Measurements from ENCODE around the gene GRPEL1.

GRPEL1 gene

DNA sequence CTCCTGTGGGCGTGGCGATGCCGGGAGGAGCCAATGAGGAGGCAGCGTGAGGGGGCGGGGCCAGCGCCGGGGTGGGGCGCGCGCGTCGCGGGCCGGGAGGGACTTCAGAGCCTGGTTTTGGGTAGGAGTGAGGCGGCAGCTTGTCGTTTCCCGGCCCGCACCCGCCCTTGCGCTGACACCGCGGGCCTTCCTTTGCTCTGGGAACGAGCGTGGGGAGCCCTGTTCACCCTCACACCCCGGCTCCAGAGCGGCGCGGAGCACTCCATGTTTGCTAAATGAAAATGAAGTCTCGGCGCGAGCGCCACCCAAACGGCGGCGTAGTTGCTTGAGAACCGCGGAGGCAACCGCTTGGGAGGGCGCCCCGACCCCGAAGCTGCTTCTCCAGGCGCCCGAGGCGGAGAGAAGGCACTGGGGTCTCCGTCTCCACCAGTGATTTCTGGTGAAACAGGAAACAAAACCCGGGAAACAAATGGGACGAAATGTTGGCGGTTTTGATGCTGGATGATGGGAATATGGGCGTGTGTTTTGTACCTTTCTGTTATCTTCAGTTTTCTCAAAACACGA is 497 bp upstream of the GRPEL1 start:
- H3K27ac ChIP-seq = peak overlapping the region; percentile 88
- TF ChIP-seq, protein P1, sequence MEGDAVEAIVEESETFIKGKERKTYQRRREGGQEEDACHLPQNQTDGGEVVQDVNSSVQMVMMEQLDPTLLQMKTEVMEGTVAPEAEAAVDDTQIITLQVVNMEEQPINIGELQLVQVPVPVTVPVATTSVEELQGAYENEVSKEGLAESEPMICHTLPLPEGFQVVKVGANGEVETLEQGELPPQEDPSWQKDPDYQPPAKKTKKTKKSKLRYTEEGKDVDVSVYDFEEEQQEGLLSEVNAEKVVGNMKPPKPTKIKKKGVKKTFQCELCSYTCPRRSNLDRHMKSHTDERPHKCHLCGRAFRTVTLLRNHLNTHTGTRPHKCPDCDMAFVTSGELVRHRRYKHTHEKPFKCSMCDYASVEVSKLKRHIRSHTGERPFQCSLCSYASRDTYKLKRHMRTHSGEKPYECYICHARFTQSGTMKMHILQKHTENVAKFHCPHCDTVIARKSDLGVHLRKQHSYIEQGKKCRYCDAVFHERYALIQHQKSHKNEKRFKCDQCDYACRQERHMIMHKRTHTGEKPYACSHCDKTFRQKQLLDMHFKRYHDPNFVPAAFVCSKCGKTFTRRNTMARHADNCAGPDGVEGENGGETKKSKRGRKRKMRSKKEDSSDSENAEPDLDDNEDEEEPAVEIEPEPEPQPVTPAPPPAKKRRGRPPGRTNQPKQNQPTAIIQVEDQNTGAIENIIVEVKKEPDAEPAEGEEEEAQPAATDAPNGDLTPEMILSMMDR (conservative IDR thresholded peaks at IDR 0.05) = no peak

DNA sequence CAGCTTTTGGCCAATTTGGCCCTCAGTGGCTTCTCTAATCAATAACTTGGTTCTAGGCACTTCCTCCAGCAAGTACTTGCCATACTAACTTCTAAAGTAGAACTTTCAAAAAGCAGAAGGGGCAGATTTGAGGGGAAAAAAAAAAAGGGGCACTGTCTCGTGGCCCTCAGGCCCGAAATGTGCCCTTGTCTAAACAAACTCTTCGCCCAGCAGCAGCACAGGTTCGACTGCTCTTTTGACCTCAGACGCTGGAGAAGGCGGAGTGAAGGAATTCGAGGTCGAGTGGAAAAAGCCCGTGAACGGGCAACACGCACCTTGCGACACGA is 775 bp downstream of the GRPEL1 start:
- peak overlapping the region; percentile 88 for H3K27ac ChIP-seq
- TF ChIP-seq, protein P1 (conservative IDR thresholded peaks at IDR 0.05) = no peak

DNA sequence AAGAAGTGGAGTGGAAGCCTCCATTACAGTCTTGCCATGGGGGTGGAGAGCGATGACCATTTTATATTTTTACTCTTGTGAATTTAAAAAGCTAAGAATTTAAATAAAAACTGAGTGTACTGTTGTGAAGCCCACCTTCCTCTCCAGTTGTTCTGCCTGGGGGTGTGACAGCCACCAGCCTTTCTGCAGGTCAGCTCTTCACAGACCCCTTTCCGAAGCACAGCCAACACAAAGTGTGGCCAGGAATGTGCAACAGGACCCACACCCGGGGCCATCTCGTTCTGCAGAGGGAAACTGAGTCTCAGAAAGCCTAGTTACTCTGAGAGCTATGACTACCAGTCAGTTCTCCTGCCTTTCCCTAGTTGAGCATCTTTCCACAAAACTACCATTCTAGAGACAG is 1.4 kb downstream of the GRPEL1 start:
- peak overlapping the region; percentile 88; the same call in 1 of the 2 replicates for H3K27ac ChIP-seq
- TF ChIP-seq, protein P1 (conservative IDR thresholded peaks at IDR 0.05) = no peak

DNA sequence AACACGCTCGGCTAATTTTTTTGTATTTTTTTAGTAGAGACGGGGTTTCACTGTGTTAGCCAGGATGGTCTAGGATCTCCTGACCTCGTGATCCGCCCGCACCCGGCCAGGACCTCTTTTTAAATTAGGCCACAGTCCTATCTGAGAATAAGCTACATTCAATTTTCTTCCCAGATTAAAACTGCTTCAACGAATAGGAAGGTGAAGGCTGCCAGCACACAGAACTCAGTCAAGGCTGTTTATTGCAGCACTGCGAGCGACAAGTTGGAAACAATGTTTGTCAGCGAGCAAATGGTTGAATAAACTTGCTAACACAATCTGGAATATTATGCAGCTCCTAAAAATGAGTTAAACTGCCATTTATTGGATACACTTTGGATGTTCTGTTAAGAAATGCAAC is 1.9 kb downstream of the GRPEL1 start:
- no peak overlapping the region for H3K27ac ChIP-seq
- TF ChIP-seq, protein P1 (conservative IDR thresholded peaks at IDR 0.05) = no peak

DNA sequence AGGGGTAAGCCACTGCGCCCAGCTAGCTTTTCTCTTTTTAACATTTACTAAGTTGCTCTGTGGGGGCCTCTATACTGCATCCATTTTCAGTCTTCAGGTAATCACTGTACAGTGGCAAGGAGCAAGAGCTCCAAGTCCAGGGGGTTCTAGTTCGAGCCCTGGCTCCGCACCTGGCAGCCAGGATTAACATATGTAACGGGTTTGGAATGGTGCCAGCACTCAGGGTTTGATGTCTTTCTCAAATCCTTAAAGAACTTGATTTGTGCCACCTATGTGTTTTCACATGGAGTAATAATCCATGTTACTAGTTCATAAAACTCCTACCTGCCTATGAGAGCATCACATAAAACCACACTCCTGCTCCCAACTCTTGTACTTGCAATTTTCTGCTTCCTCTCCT is 4.5 kb downstream of the GRPEL1 start:
- TF ChIP-seq, protein P1 (conservative IDR thresholded peaks at IDR 0.05) = no peak

DNA sequence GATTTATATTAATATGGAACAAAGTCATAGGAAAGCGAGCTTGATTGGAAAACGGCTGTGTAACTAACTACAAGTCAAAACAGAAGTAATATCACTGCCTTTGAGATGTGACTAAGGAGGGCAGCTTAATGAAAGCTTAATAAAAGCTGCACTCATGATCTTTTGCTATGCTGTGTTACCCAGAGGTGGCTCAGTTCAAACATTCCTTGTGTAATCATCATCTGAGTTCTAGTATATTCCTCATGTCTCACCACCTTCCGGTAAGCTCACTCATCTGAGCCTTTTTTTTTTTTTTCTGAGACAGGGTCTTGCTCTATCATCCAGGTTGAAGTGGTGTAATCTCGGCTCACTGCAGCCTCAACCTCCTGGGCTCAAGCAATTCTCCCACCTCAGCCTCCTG is 5.0 kb downstream of the GRPEL1 start:
- H3K27ac ChIP-seq = no peak overlapping the region
- TF ChIP-seq, protein P1 (conservative IDR thresholded peaks at IDR 0.05) = no peak

More for the DNA sequence above, 4.5 kb downstream of the GRPEL1 start:
- no peak overlapping the region for H3K27ac ChIP-seq

DNA sequence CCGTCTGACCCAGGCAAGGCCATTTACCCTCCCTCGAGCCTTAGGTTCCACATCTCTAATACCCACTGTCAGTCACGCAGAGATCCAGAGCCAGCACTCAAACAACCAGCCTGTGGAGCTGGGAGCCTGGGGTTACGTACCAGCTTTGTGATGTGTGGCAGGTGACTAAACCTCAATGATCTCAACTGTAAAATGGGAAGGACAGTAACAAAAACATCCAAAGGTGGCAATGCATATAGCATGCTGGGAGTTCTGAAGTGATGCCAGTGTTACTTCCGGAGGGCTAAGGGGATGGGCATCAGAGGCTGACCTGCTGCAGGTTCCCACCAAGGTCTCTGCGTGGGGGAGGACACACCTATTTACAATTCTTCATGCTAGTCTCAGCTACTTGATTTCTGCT is 6.0 kb downstream of the GRPEL1 start:
- H3K27ac ChIP-seq = no peak overlapping the region
- TF ChIP-seq, protein P1 (conservative IDR thresholded peaks at IDR 0.05) = no peak
